GM21515 (cell line): Measurements from ENCODE around the gene LDLRAD3.
"Not testable (repeated sequence)": the region's sequence is repeated elsewhere in the genome, so short reads cannot be mapped to it uniquely, and the experiment has no call there.

Source experiments
- ATAC-seq: cut with Tn5 transposase; IDR thresholded peaks from one replicate; pipeline ENCODE4 v1.9.1; 2021; ENCODE audit not compliant: unreplicated experiment

Gene LDLRAD3, protein sequence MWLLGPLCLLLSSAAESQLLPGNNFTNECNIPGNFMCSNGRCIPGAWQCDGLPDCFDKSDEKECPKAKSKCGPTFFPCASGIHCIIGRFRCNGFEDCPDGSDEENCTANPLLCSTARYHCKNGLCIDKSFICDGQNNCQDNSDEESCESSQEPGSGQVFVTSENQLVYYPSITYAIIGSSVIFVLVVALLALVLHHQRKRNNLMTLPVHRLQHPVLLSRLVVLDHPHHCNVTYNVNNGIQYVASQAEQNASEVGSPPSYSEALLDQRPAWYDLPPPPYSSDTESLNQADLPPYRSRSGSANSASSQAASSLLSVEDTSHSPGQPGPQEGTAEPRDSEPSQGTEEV

DNA sequence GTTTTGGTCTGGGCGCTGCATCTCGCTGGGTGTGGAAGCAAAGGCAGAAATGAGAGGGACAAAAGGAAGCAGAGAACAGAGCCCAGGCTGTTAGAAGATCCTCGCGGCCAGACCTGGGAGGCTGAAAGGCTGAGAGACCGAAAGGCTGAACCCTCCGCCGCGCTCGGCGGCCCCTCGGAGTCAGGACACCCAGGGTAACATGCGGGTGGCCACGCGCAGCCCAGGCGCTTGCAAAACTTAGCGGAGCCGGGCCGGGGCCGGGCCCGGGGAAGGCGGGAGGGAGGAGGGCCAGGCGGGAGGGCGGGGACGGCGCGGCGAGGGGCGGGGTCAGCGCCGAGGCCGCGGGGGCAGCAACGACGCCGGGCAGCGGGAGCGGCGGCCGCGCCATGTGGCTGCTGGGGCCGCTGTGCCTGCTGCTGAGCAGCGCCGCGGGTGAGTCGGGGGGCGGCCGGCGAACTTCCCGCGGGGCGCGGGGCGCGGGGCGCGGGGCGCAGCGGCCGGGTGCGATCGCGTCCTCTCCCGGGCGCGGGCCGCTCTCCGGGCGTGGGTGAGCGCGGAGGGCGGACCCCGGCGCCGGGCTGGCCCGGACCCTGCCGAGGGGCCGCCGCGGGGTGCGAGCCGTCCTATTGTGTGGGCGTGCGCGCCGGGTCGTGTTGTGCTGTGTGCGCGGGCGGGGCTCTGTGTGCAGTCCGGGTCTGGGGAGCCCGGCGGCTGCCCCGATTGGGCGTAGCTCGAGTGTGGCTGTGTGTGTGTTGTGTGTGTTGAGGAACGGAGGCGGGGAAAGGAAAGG lies at the start of gene LDLRAD3:
Gene LDLRAD3 (plus strand): TSS at position 350 of the 790 bp plus-strand sequence. CDS start 37 bp downstream, at position 387.
- ATAC-seq, result peak; percentile 76

DNA sequence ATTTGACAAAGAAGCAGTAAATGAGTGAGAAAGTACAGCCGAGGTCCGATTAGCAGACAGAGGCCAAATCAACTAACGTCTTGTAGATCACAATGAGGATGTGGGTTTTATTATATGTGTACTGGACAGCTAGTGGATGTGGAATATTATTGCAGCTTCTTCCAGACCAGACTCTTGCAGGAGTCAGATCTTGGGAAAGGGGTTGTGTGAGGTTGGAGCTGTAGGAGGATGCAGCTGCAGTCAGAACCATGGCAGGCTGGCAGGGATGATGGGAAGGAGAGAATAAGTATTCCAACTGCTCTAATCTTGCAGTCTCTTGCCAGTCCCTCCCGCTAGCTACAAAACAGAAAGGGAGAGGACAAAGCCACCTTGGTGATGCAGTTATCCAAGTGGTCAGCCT lies 46.8 kb upstream of the LDLRAD3 start:
- ATAC-seq, result no peak

DNA sequence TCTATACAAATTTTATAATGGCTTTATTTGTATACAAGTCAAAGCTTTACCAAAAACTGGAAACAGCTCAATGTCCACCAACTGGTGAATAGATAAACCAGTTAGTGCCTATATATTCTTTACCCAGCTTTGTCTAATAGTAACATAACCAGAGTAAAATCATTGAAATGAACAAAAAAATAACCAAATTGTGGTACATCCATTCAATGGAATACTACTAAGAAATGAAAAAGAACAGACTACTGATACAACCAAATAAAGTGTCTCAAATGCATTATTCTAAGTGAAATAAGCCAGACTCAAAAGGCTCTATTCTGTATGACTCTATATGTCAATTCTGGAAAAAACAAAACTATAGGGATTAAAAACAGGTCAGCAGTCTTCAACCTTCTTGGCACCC lies 40.9 kb upstream of the LDLRAD3 start:
- no peak for ATAC-seq

DNA sequence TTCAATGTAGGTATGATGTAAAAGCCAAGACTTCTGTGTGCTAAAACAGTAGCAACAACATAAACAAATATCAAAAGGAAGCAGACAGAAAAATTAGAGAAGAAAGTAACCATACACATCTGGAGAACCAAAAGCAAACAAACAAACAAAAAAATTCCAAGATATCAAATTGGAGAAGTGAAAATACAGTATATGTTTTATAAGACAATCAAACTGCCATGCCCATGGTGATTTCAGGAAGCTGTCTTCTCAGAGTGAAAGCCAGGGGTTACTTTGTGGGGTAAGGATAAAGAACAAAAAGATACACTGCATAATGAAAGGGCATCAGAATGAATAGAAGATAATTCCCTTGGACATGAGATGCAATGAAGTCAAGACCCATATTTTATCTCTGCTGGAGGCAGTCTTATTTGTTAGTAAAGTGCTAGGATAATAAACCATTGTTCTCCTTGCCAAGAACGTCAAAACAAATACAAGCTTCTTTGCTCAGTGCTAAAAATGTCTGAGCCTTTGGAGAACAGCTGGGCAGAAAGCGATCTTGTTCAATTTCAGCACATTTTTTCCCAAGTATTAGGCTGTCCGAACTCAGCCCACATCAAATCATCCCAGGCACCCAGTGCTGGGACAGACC lies 38.1 kb upstream of the LDLRAD3 start:
- no peak for ATAC-seq

DNA sequence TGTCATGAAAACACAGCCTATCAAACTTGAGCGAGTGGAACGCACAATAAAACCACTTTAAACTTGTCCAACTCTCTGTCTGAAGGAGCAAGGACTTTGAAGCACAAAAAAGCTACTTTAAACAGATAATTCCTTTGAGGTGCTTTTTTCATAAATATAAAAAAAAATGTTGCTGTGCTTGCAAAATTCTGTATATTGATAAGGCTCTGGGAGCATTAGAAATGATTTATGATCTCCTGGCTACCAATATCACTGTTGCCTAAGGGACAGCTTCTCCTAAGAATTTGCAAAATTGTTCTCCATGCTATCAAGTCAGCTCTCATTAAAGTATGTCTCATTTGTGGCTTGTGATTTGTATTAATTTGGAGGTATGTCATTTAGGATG lies 37.6 kb upstream of the LDLRAD3 start:
- no peak for ATAC-seq

DNA sequence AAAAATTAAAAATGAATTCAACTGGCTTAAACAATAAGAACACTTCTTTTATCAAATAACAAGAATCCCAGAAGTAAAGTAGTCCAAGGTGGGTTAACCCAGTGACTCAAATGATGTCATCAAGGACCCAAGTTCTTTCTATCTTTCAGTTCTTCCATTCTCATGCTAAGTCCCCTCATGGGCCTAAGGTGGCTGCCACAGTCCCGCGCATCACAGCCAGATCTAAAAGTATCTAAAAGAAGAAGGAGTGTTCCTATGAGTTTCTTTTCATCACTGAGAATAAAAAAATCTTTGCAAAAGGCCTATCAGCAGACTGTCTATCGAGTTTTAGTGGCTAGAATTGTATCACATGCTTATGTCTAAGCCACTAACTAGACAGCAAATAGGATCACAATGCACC lies 37.2 kb upstream of the LDLRAD3 start:
- no peak for ATAC-seq

GRCh38 chr11:35907648-35908431 lies 36.0 kb upstream of the LDLRAD3 start:
- peak; percentile 81 for ATAC-seq

DNA sequence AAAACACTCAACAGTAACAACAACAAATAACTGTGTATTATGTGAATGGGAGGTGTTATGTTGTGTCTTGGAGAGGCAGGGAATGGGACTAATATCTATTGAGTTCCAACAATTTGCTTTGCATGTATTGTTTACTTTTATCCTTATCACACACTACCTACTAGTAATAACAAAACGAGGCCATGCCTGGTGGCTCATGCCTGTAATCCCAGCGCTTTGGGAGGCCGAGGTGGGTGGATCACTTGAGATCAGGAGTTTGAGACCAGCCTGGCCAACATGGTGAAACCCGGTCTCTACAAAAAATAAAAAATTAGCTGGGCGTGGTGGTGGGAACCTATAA lies 35.5 kb upstream of the LDLRAD3 start:
- peak; percentile 12 for ATAC-seq

DNA sequence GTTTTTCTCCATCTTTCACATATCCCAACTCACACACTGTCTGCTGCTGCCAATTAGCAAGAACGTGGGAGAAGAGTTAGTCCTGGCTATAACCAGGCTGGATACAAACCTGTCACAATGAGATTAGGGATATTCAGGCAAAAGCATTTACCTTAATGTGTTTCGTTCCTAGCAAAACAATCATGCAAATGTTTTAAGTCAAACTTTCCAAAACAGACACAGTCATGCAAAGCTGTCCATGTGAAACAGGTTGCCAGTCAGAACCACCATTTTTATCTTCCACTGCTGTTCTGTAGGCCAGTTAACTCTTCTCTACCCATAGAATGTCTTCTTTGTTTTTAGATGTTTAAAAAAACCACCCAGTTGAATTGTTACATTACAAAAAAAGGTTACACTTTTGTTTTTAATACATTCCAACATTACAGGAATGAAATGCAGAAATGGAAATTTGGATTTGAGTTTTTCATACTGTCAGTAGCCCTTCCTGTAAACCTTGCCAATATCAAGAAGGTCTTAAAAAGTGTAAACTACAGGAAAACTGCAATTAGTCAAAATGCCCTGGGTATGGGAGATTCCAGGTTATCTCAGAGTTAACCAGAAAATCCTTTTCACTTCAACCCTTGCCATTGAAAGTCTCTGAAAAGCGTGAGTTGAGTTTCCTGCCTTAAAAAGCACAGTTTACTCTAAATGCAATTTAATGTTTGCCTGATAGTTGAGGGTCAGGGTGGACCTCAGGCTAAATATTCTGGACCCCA lies 34.2 kb upstream of the LDLRAD3 start:
- no peak for ATAC-seq

DNA sequence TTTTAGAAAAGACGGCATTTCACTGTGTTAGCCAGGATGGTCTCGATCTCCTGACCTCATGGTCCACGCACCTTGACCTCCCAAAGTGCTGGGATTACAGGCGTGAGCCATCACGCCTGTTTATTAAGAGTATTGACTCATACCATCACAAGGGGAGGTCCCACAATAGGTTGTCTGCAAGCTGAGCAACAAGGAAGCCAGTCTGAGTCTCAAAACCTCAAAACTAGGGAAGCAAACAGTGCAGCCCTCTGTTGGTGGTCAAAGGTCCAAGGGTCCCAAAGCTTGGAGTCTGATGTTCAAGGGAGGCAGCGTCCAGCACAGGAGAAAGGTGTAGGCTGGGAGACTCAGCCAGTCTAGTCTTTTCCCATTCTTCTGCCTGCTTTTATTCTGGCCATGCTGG lies 32.8 kb upstream of the LDLRAD3 start:
- ATAC-seq, result no peak

- ATAC-seq, result no peak
Measured at GRCh38 chr11:35911616-35912165, 32.2 kb upstream of the LDLRAD3 start.

- not testable (repeated sequence) for ATAC-seq
Measured at GRCh38 chr11:35912436-35912835, 31.4 kb upstream of the LDLRAD3 start.

DNA sequence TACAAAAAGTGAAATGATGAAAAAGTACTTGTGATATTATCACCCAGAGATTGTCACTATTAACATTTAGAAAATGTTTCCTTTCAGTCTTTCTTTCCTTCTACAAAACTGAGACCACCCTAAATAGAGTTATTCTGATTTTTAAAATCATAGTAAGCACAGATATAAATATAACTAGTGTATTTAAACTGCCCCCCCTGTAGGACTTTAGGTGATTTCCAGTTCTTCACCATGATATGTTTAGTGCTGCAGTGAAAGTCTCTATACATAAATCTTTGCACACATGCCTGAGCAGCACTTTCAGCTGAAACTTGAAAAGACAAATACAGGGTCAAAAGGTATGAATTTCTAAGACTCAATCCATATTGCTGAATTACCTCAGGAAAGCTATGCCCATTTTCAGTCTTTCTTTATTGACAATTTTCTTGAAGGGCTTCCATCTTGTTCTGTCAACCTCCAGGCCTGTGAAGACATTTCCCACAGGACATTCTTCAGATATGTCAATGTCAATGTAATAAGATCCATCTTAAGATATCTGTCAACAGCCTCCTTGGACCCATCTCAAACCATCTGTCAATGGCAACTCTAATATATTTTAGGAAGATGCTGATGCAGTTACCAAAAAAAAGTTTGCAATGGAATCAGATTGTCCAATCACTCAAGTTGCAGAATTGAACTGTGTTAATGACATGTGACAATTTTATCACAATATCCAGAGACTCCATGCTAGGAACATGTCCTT lies 30.8 kb upstream of the LDLRAD3 start:
- ATAC-seq, result no peak

DNA sequence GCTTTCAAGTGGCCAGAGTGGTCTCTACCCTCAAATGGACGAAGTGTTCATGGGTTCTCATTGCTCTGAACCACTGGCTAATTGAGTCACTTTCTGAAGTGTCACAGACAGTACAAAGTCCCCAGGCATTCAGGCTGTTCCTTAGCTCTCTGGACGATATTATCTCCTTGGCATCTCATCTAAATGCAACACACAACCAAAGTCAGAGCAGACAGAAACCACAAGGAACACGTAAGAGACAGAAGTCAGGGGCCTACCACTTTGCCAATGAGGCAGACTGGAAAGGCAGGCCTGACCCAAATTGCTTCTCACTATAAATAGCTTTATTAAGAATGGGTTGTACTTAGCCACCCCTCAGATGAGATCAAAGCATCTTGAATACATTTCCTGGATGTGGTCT lies 29.0 kb upstream of the LDLRAD3 start:
- ATAC-seq, result no peak

DNA sequence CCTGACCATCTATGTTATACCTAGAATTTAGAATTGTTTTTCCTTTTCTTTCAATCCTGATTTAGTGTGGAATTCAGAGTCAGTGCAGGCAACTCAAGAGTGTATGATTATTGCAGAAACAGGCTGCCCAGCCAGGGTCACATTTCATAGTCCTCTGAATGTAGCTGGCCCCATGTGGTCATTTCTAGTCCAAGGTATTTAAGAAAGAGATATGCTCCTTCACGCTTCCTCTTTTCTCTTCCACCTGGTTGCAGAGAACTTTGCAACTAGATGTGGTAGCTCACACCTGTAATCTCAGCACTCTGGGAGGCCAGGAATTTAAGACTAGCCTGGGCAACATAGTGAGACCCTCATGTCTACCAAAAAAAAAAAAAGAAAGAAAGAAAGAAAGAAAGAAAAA lies 27.6 kb upstream of the LDLRAD3 start:
- no peak for ATAC-seq

DNA sequence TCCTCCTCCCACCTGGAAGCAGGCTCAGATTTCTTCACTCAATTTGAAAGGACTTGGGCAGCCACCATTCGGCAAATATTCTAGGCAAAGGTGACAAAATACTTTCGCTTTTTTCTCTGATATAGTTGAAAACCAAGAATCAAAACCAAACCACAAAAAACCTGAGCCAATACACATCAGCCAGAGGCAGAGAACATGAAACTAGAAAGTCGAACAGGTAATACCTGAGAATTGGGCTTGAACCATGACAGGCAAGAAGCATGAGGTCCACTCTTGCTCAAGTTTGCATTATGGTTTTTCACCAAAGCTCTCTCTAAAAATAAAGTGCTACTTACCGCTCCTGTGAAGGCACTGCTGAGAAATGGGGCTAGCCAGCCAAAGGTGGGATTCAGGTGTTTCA lies 26.2 kb upstream of the LDLRAD3 start:
- peak; percentile 68 for ATAC-seq

DNA sequence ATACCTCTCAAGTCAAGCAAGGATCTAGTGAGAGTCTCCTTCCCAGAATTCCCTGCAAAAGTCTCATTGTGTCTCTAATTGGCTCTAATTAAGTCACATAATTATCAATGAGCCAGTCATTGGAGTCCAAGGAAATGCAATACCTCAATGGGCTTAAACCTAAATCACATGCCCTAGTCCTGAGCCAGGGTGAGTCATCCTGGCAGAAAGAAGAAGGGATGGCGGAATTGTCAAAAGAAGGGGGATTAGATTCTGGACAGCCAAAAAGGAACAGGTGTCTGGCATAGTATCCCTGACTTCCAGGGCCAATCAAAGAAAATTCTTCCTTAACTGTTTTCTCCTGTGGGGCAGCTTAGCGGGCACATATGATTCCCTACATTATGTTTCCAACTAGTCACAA lies 25.1 kb upstream of the LDLRAD3 start:
- no peak for ATAC-seq

DNA sequence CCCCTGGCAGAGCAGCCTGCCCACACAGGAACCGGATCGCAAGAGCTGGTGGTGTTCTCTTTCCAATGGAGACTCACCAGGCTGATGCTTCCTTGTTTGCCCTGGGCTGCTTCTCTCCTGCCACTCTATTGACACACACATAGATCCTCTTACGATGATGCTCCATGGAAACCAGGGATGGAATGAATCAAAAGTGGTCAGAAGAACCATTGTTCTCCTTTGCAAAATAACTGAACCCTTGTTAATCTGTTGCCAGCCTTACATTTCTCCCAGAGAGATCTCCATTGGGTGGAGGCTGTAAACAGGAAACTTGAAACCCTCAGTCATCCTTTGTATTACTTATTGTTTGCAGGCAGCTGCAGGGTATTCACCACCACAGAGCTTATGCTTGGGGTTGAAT lies 24.6 kb upstream of the LDLRAD3 start:
- ATAC-seq, result no peak

GRCh38 chr11:35923452-35923851 lies 20.4 kb upstream of the LDLRAD3 start:
- ATAC-seq, result no peak

DNA sequence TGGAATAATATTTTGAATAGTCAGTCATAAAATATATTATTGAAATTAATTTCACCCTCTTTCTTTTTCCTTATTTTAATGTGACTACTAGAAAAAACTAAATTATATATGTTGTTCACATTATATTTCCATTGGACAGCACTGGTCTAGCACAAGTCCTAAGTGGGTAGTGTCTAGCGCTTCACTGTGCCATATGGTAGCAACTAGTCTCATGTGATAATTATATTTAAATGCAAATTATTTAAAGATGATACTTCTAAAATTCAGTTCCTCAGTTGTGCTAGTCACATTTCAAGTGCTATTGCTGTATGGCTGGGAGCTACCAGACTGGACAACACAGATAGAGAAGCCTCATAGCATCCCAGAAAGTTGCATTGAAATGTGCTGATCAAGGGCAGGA lies 19.1 kb upstream of the LDLRAD3 start:
- ATAC-seq, result no peak
